Endothelial cell of umbilical vein (primary cell): ENCODE measurements around the gene YARS1. TPM values are rescaled to one million over a fixed set of nuclear protein-coding genes. Genes with fewer than 3 reads are reported as not detected.

ENCODE experiments used
- BruUV-seq: library from RNA; stranded (reverse); fragments of 400-500 nt; replicated peaks from 2 replicates; lab custom pipeline; 2021; lab: Mats Ljungman, UMichigan
- CTCF ChIA-PET: fragments of 300-600, 350-600 bp; sonication (Branson Sonifier 250); formaldehyde crosslinking; loops from one replicate; lab custom pipeline; 2021; ENCODE audit warnings: antibody characterized with exemption, inconsistent platforms; lab: Charles Lee
- POLR2A ChIA-PET: fragments of 300-600, 350-600 bp; sonication (Branson Sonifier 250); formaldehyde crosslinking; loops from one replicate; lab custom pipeline; 2021; ENCODE audit warnings: antibody characterized with exemption, inconsistent platforms; lab: Charles Lee
- DNase-seq: peaks from one replicate; pipeline ENCODE4 v3.0.0-alpha.2; 2011; ENCODE audit warnings: low read depth, low spot score
- FAIRE-seq: peaks from 2 replicates; lab custom pipeline; 2011; peaks lifted over from hg19 to GRCh38; lab: Jason Lieb, UNC
- H2AFZ ChIP-seq: 2 replicates; pipeline ENCODE4 v1.6.0; 2012; ENCODE audit warnings: low read depth, low read length, control low read depth, inconsistent platforms
- H3K27ac ChIP-seq: 2 replicates; pipeline ENCODE4 v1.5.1; 2011; ENCODE audit warnings: low read depth, mild to moderate bottlenecking, control low read depth, low read length, moderate library complexity; ENCODE audit not compliant: insufficient read depth
- H3K27me3 ChIP-seq, 2 experiments: 2 replicates each; pipeline versions ENCODE4 v1.6.0 to v1.6.1; 2011; ENCODE audit warnings: low read length in 2 of 2, mixed read lengths in 1 of 2; ENCODE audit not compliant: control insufficient read depth in 2 of 2, insufficient read depth in 2 of 2
- H3K36me3 ChIP-seq, 2 experiments: 2 replicates in 1 of 2; 3 replicates in 1 of 2; pipeline ENCODE4 v1.5.1; 2011; ENCODE audit warnings: low read length in 2 of 2, mild to moderate bottlenecking in 1 of 2, moderate library complexity in 1 of 2; ENCODE audit not compliant: control insufficient read depth in 2 of 2, insufficient read depth in 2 of 2; ENCODE audit errors: extremely low read depth in 1 of 2
- H3K4me1 ChIP-seq: 3 replicates; pipeline ENCODE4 v1.5.1; 2011; ENCODE audit warnings: mild to moderate bottlenecking, low read length; ENCODE audit not compliant: control insufficient read depth, insufficient read depth; ENCODE audit errors: extremely low read depth
- H3K4me2 ChIP-seq: 2 replicates; pipeline ENCODE4 v1.6.1; 2011; ENCODE audit warnings: low read length, control low read depth, mixed read lengths; ENCODE audit not compliant: insufficient read depth
- H3K4me3 ChIP-seq, 3 experiments: fragments of 200-600 bp in 1 of 3; sonication (generic), shearing (Covaris generic) in 1 of 3; replicated peaks in 1 of 3; 2 replicates each; pipeline ENCODE4 v1.5.1; 2011 to 2016; ENCODE audit warnings: control low read depth in 3 of 3, low read length in 3 of 3, mild to moderate bottlenecking in 2 of 3, inconsistent platforms in 1 of 3, low read depth in 1 of 3, moderate library complexity in 1 of 3; ENCODE audit not compliant: insufficient read depth in 1 of 3
- H3K79me2 ChIP-seq: 2 replicates; pipeline ENCODE4 v1.6.0; 2012; ENCODE audit warnings: low read length, inconsistent platforms; ENCODE audit not compliant: control insufficient read depth, insufficient read depth
- H3K9ac ChIP-seq: replicated peaks from 2 replicates; pipeline ENCODE3; 2011; ENCODE audit warnings: low read length, control low read depth; ENCODE audit not compliant: insufficient read depth; ENCODE audit errors: extremely low read depth
- H3K9me1 ChIP-seq: replicated peaks from 3 replicates; pipeline ENCODE4 v1.6.0; 2011; ENCODE audit warnings: mild to moderate bottlenecking, low read length; ENCODE audit not compliant: control insufficient read depth, insufficient read depth; ENCODE audit errors: extremely low read depth
- H3K9me3 ChIP-seq: replicated peaks from 2 replicates; pipeline ENCODE4 v1.5.1; 2012; ENCODE audit warnings: low read length, inconsistent platforms; ENCODE audit not compliant: control insufficient read depth, insufficient read depth
- H4K20me1 ChIP-seq: replicated peaks from 2 replicates; pipeline ENCODE3; 2011; ENCODE audit warnings: mild to moderate bottlenecking, low read length; ENCODE audit not compliant: control insufficient read depth, insufficient read depth; ENCODE audit errors: extremely low read depth
- CTCF ChIP-seq, 2 donors: IDR thresholded peaks; 1 replicate in 1 of 2; 2 replicates in 1 of 2; pipeline ENCODE4 v1.5.1; 2011; ENCODE audit warnings: low read length in 2 of 2, mild to moderate bottlenecking in 2 of 2, moderate library complexity in 2 of 2, control low read depth in 1 of 2, inconsistent platforms in 1 of 2, low read depth in 1 of 2; ENCODE audit not compliant: insufficient read depth in 1 of 2; ENCODE audit errors: extremely low read depth in 1 of 2
- EZH2 ChIP-seq: IDR thresholded peaks from 2 replicates; pipeline ENCODE4 v1.6.1; 2012; ENCODE audit warnings: borderline replicate concordance, low read depth, mild to moderate bottlenecking, moderate library complexity, low read length, inconsistent platforms; ENCODE audit not compliant: severe bottlenecking
- FOS ChIP-seq: IDR thresholded peaks from 2 replicates; pipeline ENCODE4 v1.6.1; 2011; ENCODE audit warnings: mild to moderate bottlenecking, low read length, moderate library complexity, borderline replicate concordance; ENCODE audit not compliant: insufficient read depth
- GATA2 ChIP-seq: IDR thresholded peaks from 2 replicates; pipeline ENCODE4 v1.7.0; 2011; ENCODE audit warnings: low read depth, mild to moderate bottlenecking, moderate library complexity, mixed read lengths, low read length; ENCODE audit not compliant: insufficient read length, insufficient read depth
- JUN ChIP-seq: IDR thresholded peaks from 2 replicates; pipeline ENCODE4 v1.6.1; 2011; ENCODE audit warnings: borderline replicate concordance, low read depth; ENCODE audit not compliant: insufficient read length, insufficient read depth
- MYC ChIP-seq: IDR thresholded peaks from one replicate; pipeline ENCODE4 v1.6.1; 2011; ENCODE audit warnings: mild to moderate bottlenecking, low read depth, low read length
- POLR2A ChIP-seq: IDR thresholded peaks from 2 replicates; pipeline ENCODE4 v1.6.1; 2012; ENCODE audit warnings: low read depth, mild to moderate bottlenecking, control low read depth, low read length
- POLR2AphosphoS5 ChIP-seq: IDR thresholded peaks from 2 replicates; pipeline ENCODE4 v1.6.1; 2012; ENCODE audit warnings: low read depth, mild to moderate bottlenecking, control low read depth, low read length, moderate library complexity; ENCODE audit not compliant: insufficient read depth
- dilution Hi-C: fragments of 300-500 bp; cut with MboI; formaldehyde crosslinking; loops from one replicate; pipeline ENCODE4 v1.15.0; 2019; ENCODE audit warnings: low sequenced_read_pairs; ENCODE audit not compliant: extremely low pct_ligation_motif_present
- intact Hi-C: fragments of 100-400 bp; cut with micrococcal nuclease; formaldehyde crosslinking; loops from one replicate; pipeline ENCODE4 v1.10.0; 2022
- polyA plus RNA-seq, 4 experiments: library from polyadenylated mRNA; depleted of rRNA in 3 of 4; stranded (reverse) in 3 of 4; unstranded in 1 of 4; fragments of >200 nt; gene quantifications; 2 replicates each; pipeline versions ENCODE4 v1.2.1 to v1.2.3, GENCODE V29; 2011 to 2012; ENCODE audit warnings: missing spikeins in 1 of 4
- total RNA-seq: library from RNA; stranded (reverse); gene quantifications from 2 replicates; pipeline ENCODE4 v1.2.3, GENCODE V29; 2021
- TF ChIP-seq, protein P1 (sequence below): IDR thresholded peaks from 2 replicates; pipeline ENCODE4 v1.6.1; 2011; ENCODE audit not compliant: insufficient read depth, insufficient read length

Gene YARS1
- total and polyA plus RNA-seq, 2 donors (not counting 3 experiments of a cell fraction or from before 2014, with no cell fraction given) = 38.2 to 144 TPM

DNA sequence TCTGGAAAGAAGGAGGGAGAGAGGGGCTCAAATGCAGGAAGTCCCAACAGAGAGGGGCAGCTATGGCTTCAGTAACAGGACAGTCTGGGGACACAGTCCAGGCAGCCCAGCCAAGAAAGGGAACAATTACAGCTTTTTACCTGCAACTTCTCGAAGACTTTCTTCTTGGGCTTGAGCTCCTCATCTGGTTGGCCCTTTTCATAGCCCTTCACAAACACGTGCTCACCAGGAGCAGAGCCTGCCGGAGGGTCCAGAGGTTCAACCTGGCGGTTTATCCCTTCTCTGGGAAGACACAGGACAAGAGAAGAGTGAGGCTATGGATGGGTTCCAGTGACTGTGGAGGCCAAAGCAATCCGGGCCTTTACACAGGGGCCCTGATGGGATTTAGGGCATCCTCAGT lies 37.9 kb downstream of the YARS1 start:
- H3K9me1 ChIP-seq = no peaks in the 10 kb centered on the region
- FAIRE-seq = no peak
- no peak for DNase-seq
- H3K4me1 ChIP-seq = peaks cover 28% of the 10 kb centered on the region
- peaks cover 17 to 30% of the 10 kb centered on the region in 2 experiments for H3K36me3 ChIP-seq
- dilution Hi-C loops = no loop called here
- H3K4me3 ChIP-seq = no peak overlapping the region
- no peaks in the 10 kb centered on the region for H3K79me2 ChIP-seq
- no peaks in the 10 kb centered on the region for H3K9me3 ChIP-seq
- intact Hi-C loops = no loop called here
- TF ChIP-seq FOS (no peak), POLR2AphosphoS5 (no peak), EZH2 (no peak), JUN (no peak), GATA2 (no peak), MYC (no peak), CTCF (IDR thresholded peaks at IDR 0.05; ENCODE audit: extremely low read depth in 1 of 2, insufficient read depth in 1 of 2, low read depth in 1 of 2, low read length in 2 of 2) (no peak), POLR2A (no peak)
- TF ChIP-seq, protein P1, sequence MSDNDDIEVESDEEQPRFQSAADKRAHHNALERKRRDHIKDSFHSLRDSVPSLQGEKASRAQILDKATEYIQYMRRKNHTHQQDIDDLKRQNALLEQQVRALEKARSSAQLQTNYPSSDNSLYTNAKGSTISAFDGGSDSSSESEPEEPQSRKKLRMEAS = no peak
- H2AFZ ChIP-seq = no peak overlapping the region
- H3K4me2 ChIP-seq = no peak overlapping the region
- H4K20me1 ChIP-seq = no peaks in the 10 kb centered on the region
- no peak overlapping the region for H3K9ac ChIP-seq
- H3K27ac ChIP-seq = no peak overlapping the region
- H3K27me3 ChIP-seq = no peaks in the 10 kb centered on the region
- ChIA-PET CTCF (no interaction called here), POLR2A (no interaction called here)
- BruUV-seq = no TSS peak
